GM23248 (cell line): Measurements from ENCODE around the gene NPS.

ENCODE experiments used
- EZH2 ChIP-seq: fragments of 200-600 bp; sonication (generic); IDR thresholded peaks from 2 replicates; pipeline ENCODE4 v1.6.1; 2018; ENCODE audit warnings: antibody characterized with exemption, mild to moderate bottlenecking; ENCODE audit not compliant: insufficient read depth, poor library complexity, severe bottlenecking
- EZH2phosphoT487 ChIP-seq: fragments of 200-600 bp; sonication (generic); IDR thresholded peaks from 2 replicates; pipeline ENCODE4 v1.6.1; 2018; ENCODE audit warnings: antibody characterized with exemption, moderate library complexity, mild to moderate bottlenecking, low read depth; ENCODE audit not compliant: insufficient read depth

- no peak for TF ChIP-seq EZH2
- no peak for TF ChIP-seq EZH2phosphoT487
These were observed 29.3 kb downstream of the NPS start for GRCh38 chr10:127578259-127578960.
